HepG2 (cell line): ENCODE data around the gene MYL11. TPM values are rescaled to one million over a fixed set of nuclear protein-coding genes. Genes with fewer than 3 reads are reported as not detected.
A peak's percentile ranks its signal among the peaks of the same experiment; 100 is the strongest.

ENCODE experiments used
- ARNTL ChIP-seq: sonication (generic); formaldehyde crosslinking; IDR thresholded peaks from 2 replicates; pipeline ENCODE4 v1.4.0; 2020; ENCODE audit warnings: mild to moderate bottlenecking, missing genetic modification reagents
- ATAD3A ChIP-seq: sonication (generic); formaldehyde crosslinking; IDR thresholded peaks from 2 replicates; pipeline ENCODE4 v1.4.0; 2020; ENCODE audit warnings: missing genetic modification reagents
- BCLAF1 ChIP-seq: fragments of 450-650 bp; IDR thresholded peaks from 2 replicates; pipeline ENCODE4 v1.6.1; 2017; ENCODE audit warnings: mild to moderate bottlenecking
- ETV6 ChIP-seq: sonication (generic); formaldehyde crosslinking; conservative IDR thresholded peaks from 2 replicates; pipeline ENCODE4 v1.4.0; 2020; ENCODE audit warnings: missing genetic modification reagents
- GPN1 ChIP-seq: sonication (generic); formaldehyde crosslinking; IDR thresholded peaks from 2 replicates; pipeline ENCODE4 v1.5.1; 2020; ENCODE audit warnings: missing genetic modification reagents, borderline replicate concordance
- HNRNPH1 ChIP-seq: fragments of 200-400 bp; formaldehyde crosslinking; optimal IDR thresholded peaks from 2 replicates; pipeline ENCODE3; 2017; ENCODE audit warnings: mild to moderate bottlenecking, low read depth, low read length
- IKZF1 ChIP-seq: fragments of 450-650 bp; IDR thresholded peaks from 2 replicates; pipeline ENCODE4 v1.7.1; 2016
- KLF15 ChIP-seq: sonication (generic); formaldehyde crosslinking; IDR thresholded peaks from 2 replicates; pipeline ENCODE4 v1.8.1; 2023; ENCODE audit warnings: borderline replicate concordance, mild to moderate bottlenecking, inconsistent platforms, missing genetic modification reagents, mixed read lengths
- MATR3 ChIP-seq: sonication (generic); formaldehyde crosslinking; IDR thresholded peaks from 2 replicates; pipeline ENCODE4 v1.4.0; 2020; ENCODE audit warnings: missing genetic modification reagents
- MTF1 ChIP-seq: sonication (generic); formaldehyde crosslinking; IDR thresholded peaks from 2 replicates; pipeline ENCODE4 v1.5.0; 2020; ENCODE audit warnings: missing genetic modification reagents
- PAF1 ChIP-seq: IDR thresholded peaks from 2 replicates; pipeline ENCODE4 v1.6.1; 2016; ENCODE audit warnings: missing genetic modification reagents, missing compliant biosample characterization
- PPARG ChIP-seq: conservative IDR thresholded peaks from 2 replicates; pipeline ENCODE4 v1.6.1; 2016; ENCODE audit warnings: missing biosample characterization, missing genetic modification reagents
- SKI ChIP-seq: fragments of 450-650 bp; IDR thresholded peaks from one replicate; pipeline ENCODE4 v1.6.1; 2018; ENCODE audit warnings: mild to moderate bottlenecking; ENCODE audit not compliant: partially characterized antibody
- ZC3H13 ChIP-seq: sonication (generic); formaldehyde crosslinking; IDR thresholded peaks from 2 replicates; pipeline ENCODE4 v1.8.1; 2023; ENCODE audit warnings: mild to moderate bottlenecking, missing genetic modification reagents, moderate library complexity
- ZNF407 ChIP-seq: sonication (generic); formaldehyde crosslinking; IDR thresholded peaks from one replicate; pipeline ENCODE4 v1.5.1; 2020; ENCODE audit warnings: mild to moderate bottlenecking, missing genetic modification reagents; ENCODE audit errors: not compliant biosample characterization
- ZNF713 ChIP-seq: sonication (generic); formaldehyde crosslinking; IDR thresholded peaks from 2 replicates; pipeline ENCODE4 v1.4.0; 2020; ENCODE audit warnings: mild to moderate bottlenecking, missing genetic modification reagents
- ZNF747 ChIP-seq: sonication (generic); formaldehyde crosslinking; IDR thresholded peaks from 2 replicates; pipeline ENCODE4 v1.8.1; 2023; ENCODE audit warnings: missing genetic modification reagents, mild to moderate bottlenecking, borderline replicate concordance
- ZSCAN20 ChIP-seq: sonication (generic); formaldehyde crosslinking; IDR thresholded peaks from 2 replicates; pipeline ENCODE4 v1.4.0; 2020; ENCODE audit warnings: missing genetic modification reagents, mild to moderate bottlenecking, borderline replicate concordance
- polyA plus RNA-seq, 8 experiments: library from polyadenylated mRNA; depleted of rRNA in 3 of 8; stranded (reverse) in 7 of 8; unstranded in 1 of 8; fragments of >200 nt; fragmentation: Illumina TruSeq in 4 of 8; extraction: Trizol in 4 of 8; gene quantifications; 2 replicates each; pipeline versions ENCODE4 v1.2.1 to v1.2.3, GENCODE V29; 2011 to 2016; ENCODE audit warnings: low read depth in 4 of 8, missing spikeins in 1 of 8, mixed read lengths in 1 of 8; ENCODE audit not compliant: insufficient read depth in 1 of 8
- total RNA-seq, 5 experiments: library from RNA; depleted of rRNA; stranded (reverse); fragments of >200 nt; fragmentation: Illumina TruSeq; extraction: Trizol; gene quantifications; 2 replicates each; pipeline ENCODE4 v1.2.3, GENCODE V29; 2016; ENCODE audit warnings: low read depth in 1 of 5

The MYL11 gene
- total and polyA plus RNA-seq, 2 of the 13 experiments (the other 11 are each of a cell fraction or from before 2014, with no cell fraction given): not detected

- peak; percentile 90; the same call in 1 of the 2 replicates for TF ChIP-seq ARNTL
- no peak for TF ChIP-seq HNRNPH1
- TF ChIP-seq SKI: peak; percentile 43
- no peak for TF ChIP-seq ZSCAN20
- no peak for TF ChIP-seq PAF1 (CRISPR knock-in tag)
- no peak for TF ChIP-seq MATR3 (CRISPR knock-in tag)
- TF ChIP-seq ZC3H13 (CRISPR knock-in tag): peak; percentile 87; the same call in 1 of the 2 replicates
- no peak for TF ChIP-seq MTF1 (CRISPR knock-in tag)
- 0 out of 2 replicates have a peak, but pooled peaks have one; percentile 43 for TF ChIP-seq PPARG
- 0 out of 2 replicates have a peak, but pooled peaks have one; percentile 64 for TF ChIP-seq GPN1 (CRISPR knock-in tag)
- TF ChIP-seq BCLAF1: no peak
- TF ChIP-seq KLF15 (CRISPR knock-in tag): peak; percentile 96
- TF ChIP-seq ETV6 (CRISPR knock-in tag): peak; percentile 73
- no peak for TF ChIP-seq IKZF1
- TF ChIP-seq ZNF713: 0 out of 2 replicates have a peak, but pooled peaks have one; percentile 42
- peak; percentile 71 for TF ChIP-seq ZNF407 (CRISPR knock-in tag)
- TF ChIP-seq ATAD3A (CRISPR knock-in tag): no peak
- peak; percentile 86 for TF ChIP-seq ZNF747 (CRISPR knock-in tag)
These were observed 32.7 kb downstream of the MYL11 start, which contains the start of gene ZNF771 (continued) for GRCh38 chr16:30407102-30407803.
